ENCODE measurements around the gene CLPSL2.

The CLPSL2 gene

GRCh38 chr6:35747877-35748276 is 28.5 kb upstream of the CLPSL2 start:
- DNase-seq, result no peak

- DNase-seq, result no peak
These were observed 25.8 kb upstream of the CLPSL2 start for GRCh38 chr6:35750557-35750956.

- DNase-seq, result no peak
These were observed 24.8 kb upstream of the CLPSL2 start for GRCh38 chr6:35751594-35751993.

GRCh38 chr6:35752330-35752729 is 24.1 kb upstream of the CLPSL2 start:
- no peak for DNase-seq

DNA sequence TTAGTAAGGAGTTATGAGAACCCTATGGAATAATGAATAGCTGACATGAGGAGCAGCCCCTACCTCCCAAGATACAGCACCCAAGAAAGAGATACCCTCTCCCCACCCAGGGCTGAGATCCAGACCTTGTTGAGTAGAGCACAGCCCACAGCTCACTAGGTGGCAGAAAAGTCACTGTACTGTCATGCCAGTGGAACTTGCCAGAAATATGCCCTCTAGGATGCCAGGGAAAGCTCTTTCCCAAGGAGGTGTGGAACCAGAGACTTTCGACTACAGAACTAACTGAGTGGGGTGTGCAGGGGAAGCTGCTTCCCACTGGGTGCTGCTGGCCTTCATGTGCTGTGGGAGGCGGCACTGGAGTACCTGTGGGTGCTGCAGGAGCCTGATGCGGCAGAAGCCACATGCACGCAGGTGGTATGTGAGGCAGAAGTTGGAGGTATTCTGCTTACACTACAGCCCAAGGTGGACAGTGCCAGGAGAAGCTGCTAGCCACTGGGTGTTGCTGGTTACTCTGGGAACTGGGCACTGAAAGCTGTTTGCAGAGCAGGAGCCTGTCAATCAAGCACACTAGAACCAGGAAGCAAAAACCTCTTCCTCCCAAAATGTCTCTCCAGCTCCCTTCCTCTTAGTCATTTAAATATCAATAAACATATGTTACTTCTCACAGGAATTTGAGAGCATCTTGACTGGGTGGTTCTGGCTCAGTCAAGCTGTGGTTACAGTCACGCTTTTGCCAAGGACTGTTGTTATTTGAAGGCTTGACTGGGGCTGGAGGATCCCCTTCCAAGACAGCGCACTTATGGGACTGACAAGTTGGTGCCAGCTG is 21.7 kb upstream of the CLPSL2 start:
- no peak for DNase-seq

DNA sequence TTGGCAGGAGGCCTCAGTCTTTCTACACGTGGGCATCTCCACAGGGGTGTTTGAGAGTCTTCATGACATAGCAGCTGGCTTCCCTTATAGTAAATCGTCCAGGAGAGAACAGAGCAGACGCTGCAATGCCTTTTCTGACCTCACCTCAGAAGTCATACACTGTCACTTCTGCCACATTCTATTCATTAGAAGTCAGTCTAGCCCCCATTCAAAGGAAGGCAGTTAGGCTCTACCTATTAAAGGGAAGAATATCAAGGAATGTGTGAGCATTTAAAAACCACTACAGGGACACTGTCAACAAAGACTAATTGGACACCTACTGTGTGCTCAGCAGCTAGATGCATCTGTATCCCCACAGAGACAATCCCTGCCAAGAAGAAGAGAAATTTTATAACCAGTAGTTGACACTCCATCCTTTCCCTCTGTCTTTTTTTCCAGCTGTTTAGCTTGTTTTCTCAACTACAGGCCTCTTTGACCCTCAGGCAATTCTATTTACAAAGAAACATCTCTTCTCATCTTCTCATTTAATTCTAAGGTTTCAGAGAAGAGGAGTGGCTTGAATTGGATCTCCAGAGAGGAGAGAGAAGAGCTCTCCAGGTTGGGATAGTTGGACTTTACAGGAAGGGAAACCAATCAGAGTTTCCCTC is 21.0 kb upstream of the CLPSL2 start:
- no peak for DNase-seq

DNA sequence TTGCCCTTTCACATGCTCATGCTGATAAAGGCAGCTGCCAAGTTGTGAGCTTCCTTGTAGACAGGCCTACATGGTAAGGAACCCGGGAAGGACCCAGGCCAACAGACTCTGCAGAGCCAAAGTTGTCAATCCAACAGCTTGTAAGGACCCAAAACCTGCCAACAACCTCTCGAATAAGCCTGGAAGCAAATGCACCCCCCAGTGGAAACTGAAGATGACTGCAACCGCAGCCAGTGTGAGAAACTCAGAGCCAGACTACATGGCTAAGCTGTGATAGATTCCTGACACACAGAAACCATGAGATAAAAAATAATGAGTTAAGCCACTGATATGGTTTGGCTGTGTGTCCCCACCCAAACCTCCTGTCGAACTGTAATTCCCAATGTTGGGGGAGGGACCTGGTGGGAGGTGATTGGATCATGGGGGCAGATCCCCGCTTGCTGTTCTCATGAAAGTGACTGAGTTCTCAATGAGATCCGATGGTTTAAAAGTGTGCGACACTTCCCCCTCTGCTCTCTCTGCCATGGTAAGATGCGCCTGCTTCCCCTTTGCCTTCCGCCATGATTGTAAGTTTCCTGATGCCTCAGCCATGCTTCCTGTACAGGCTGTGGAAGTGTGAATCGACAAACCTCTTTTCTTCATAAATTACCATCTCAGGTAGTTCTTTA is 18.8 kb upstream of the CLPSL2 start:
- DNase-seq, result no peak

DNA sequence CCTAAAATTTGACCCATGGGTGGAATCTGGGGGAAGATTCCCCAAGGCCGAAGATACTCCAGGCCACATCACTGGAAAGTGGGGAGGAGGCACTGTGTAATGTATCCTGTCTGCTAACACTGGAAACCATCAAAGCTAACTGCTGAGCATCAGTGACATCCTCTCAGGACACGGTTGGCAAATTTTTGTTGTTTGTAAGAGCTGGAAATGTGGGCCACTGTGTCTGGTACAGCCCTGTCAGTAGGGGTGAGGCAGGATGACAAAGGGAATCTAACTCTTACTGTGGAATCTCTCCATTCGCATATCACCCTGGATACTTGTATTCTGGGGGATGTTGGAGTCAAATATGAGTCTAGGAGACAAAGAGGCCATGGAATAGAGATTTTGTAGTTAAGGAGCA is 17.0 kb upstream of the CLPSL2 start:
- DNase-seq, result no peak

GRCh38 chr6:35765739-35766138 is 10.7 kb upstream of the CLPSL2 start:
- DNase-seq, result no peak

DNA sequence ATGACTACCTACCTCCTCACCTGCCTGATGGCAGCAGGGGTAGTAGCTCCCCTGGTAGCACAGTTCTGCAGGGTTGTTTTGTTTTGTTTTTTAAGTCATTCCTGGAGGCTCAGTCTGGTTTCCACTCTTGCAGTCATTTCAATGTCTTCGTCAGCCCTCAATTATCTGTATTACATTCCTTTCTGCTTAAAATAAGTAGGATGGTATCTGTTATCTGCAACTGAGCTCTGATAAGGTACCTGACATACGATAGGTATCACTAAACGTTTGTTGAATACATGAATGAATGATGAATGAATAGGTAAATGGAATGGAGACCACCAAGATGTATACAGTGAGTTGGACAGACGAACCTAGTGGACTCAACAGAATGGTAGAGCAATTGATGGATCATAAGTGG is 7.2 kb upstream of the CLPSL2 start:
- DNase-seq, result no peak

DNA sequence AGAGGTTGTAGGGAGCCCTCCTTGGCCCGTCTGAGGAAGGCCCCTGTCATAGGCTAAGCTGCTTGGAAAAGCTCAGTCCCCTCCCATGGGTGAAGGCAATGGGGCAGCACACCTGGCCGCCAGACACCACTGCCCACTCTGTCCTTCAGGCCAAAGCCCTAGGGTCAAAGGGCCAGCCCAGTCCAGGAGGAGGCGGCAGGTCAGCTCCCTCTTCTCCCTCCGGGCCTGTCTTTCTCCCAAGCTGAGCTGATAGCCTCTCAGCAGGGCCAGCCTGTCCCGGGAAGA is 5.1 kb upstream of the CLPSL2 start:
- DNase-seq, result no peak

GRCh38 chr6:35774116-35774794 is 2.1 kb upstream of the CLPSL2 start:
- no peak for DNase-seq

DNA sequence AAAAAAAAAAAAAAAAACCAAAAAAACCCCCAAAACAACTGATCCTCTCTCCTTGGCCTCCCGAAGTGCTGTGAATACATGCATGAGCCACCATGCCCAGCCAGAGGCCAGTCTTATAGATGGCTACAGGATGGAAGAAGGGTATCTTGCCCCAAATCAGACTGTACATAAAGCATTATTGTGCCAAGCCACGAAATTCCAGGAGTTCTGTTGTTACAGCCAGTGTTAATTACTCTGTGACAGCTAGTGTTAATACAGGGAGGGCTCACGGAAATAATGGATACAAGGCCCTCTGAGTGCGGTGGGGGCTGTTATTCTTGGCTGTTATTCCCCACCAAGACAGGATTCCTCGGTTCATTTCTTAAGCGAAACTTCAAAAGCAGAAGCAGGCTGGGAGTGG is 1.4 kb upstream of the CLPSL2 start:
- DNase-seq, result no peak

GRCh38 chr6:35777356-35778102 is 1.1 kb downstream of the CLPSL2 start:
- no peak for DNase-seq

GRCh38 chr6:35778437-35778836 is 2.0 kb downstream of the CLPSL2 start:
- no peak for DNase-seq

GRCh38 chr6:35780719-35781118 is 4.3 kb downstream of the CLPSL2 start, which contains the start of gene CLPSL1:
Gene CLPSL1 (plus strand): TSS chr6:35781019. CDS start chr6:35781111, 92 bp downstream.
- no peak for DNase-seq

DNA sequence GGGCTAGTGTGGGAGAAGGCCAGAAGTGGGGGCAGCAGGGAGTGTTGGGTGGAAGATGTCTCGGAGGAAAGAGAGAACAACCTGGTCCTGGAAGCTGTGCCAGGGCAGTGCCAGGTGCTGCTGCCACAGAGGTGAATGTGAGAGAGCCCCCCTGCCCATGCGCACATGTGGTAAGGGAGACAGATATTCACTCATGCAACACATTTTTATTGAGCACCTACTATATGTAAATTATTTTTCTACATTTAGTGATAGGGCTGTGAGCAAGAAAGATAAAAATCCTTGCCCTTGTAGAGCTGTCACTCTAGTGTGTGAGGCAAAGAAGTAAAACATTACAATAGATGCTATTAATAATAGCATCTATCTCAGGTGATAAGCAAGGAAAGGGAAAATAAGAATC is 4.9 kb downstream of the CLPSL2 start:
- no peak for DNase-seq

DNA sequence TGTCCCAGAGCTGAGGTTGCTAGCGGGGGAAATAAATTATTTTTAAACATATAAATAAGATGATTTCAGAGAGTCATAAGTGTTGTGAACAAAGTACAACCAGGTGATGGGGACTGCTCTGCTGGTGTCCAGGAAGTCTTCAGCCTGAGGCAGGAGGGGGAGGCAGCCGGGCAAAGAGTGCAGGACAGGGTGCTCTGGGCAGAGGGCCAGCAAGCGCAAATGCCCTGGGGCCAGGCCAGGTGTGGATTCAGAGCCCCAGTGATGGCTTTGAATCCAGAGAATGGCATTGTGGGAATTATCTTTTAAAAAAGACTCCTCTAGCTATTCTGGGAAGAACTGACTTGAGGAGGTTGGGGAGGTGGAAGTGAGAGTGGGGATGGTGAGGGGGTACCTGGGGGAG is 6.0 kb downstream of the CLPSL2 start:
- no peak for DNase-seq

DNA sequence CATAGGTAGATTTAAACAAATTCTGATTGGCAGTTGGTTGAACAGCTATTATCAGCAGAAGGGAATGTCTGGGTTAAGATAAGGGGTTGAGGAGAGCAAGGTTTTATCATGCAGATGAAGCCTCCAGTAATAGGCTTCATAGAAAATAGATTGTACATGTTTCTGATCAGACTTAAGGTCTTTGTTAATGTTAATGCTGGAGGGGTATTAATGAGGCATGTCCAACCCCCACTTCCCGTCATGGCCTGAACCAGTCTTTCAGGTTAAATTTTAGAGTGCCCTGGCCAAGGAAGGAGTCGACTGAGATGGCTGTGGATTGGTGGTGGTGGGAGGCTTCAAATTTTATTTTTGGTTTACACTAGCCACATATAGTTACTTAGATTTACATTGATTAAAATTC is 7.8 kb downstream of the CLPSL2 start:
- no peak for DNase-seq

DNA sequence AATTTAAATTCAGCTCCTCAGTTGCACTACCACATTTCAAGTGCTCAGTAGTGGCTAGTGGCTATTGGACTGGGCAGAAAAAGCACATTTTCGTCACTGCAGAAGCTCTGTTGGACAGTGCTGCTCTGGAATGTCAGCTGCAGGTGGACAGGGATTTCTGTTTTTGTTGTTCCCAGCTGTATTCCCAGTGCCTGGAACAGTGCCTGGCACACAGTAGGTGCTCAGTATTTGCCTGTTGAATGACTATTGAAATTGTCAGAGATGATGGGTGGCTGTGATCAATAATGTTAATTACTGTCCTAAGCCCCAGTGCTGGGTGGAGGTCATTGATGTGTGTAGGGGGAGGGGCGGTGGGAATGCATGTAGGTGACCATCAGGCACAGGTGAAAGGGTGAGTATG is 9.9 kb downstream of the CLPSL2 start:
- DNase-seq, result no peak

DNA sequence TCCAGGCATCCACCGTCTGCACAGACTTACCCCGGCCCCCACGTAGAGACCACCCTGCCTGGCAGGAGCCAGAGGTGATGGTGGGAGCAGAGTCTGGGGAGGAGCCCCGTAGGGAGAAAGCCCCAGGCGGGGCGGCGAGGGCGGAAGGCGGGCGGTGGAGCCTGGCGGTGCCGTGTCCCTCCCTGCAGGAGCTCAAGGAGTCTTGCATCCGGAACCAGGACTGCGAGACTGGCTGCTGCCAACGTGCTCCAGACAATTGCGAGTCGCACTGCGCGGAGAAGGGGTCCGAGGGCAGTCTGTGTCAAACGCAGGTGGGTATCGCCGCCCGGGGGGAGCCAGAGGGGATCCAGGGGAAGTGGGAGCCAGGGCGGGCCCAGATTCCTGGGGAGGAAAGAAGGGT is 10.4 kb downstream of the CLPSL2 start:
- DNase-seq, result no peak

- no peak for DNase-seq
These were observed 11.1 kb downstream of the CLPSL2 start for GRCh38 chr6:35787266-35788218.

All from retina (tissue), 1 donor.